ENCODE data around the gene C19orf38.
"Not testable (repeated sequence)": the region's sequence is repeated elsewhere in the genome, so short reads cannot be mapped to it uniquely, and the experiment has no call there.

The C19orf38 gene

DNA sequence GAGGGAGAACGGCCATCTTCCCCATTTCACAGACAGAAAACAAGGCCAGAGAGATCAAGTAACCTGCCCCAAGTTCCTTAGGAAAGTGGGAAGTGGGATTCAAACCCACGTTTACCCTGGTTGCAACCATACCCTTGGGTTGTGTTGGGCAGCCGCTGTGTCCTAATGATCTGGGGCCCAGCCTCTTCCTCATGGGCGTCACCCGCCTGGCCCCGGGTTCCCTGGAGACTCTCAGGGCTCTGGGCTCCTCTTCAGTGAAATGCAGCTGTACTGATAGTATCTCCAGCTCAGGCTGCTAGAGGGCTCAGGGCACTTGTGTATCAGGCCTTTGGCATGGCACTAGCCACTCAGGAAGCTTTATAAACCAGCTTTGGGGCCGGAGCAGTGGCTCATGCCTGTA, 22.0 kb upstream of the C19orf38 start:
- no peak for DNase-seq

DNA sequence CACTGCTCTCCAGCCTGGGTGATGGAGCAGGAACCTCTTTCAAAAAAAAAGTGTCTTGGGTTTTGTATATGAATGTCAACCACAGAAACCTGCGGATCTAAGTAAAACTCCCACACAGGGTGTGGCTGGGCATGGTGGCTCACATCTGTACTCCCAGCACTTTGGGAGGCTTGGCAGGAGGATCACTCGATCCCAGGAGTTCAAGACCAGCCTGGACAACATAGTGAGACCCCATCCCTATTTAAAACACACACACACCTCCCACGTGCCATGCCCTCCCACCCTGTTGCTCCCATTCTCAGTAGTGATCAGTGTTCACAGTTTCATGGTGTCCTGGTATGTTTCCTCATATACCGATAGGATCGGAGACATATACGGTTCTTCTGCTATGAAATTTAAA, 21.4 kb upstream of the C19orf38 start:
- DNase-seq = no peak

DNA sequence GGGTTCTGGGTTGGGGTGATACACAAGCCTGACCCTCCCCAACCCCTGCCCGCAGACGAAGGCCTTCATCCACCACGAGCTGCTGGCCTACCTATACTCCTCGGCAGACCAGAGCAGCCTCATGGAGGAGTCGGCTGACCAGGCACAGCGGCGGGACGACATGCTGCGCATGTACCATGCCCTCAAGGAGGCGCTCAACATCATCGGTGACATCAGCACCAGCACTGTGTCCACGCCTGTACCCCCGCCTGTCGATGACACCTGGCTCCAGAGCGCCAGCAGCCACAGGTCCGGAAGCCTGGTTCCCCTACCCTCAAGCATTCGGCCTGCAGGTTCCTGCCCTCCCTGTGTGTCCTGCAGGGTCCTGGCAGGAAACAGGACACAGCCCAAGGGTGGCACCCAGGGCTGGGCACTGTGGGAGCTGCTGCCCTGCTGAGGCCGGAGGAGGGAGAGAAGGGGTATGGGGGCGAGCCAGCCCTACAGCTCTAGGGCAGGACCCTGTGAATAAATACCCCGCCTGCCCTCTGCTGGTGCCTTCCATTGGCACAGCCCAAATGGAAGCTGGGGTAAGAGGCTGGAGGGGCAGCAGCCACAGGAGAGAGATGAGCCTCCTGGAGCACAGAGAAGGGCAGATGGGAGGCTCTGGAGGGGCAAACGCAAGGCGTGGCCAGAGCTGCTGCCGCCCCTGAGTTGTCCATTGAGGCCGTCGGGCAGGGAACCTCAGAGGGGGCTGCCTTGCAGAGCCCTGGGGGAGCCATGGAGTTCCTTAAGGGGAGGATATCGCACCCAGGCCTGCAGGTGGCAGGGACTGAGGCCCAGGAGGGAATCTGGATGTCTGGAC, 19.0 kb upstream of the C19orf38 start:
- no peak for DNase-seq

DNA sequence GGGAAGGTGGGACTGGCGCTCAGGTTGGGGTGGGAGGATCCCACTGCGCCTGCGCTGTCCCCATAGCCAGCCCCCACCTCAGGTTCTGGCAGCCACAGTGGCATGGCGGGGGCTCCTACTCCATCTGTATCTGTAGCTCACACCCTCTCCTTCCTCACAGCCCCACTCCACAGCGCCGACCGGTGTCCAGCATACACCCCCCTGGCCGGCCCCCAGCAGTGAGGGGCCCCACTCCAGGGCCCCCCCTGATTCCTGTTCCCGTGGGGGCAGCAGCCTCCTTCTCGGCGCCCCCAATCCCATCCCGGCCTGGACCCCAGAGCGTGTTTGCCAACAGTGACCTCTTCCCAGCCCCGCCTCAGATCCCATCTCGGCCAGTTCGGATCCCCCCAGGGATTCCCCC, 18.2 kb upstream of the C19orf38 start:
- DNase-seq = no peak

DNA sequence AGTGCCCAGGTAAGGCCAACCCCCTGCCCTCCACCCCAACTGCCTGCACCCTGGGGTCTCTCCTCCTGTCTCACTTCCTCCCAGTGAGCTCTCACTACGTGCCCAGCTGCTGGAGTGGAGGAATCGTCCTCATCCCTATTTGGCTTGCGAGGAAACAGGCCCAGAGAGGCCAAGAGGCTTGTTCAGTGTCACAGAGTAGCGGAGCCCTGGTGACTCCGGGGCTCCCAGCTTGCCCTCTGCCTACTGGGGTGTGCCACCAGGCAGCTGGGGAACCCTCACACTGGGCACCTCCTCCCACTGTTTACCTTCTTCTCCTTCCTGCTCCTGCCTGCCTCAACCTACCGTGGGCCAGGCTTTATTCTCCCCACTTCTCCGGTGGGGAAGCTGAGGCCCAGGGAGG, 17.8 kb upstream of the C19orf38 start:
- DNase-seq = no peak

DNA sequence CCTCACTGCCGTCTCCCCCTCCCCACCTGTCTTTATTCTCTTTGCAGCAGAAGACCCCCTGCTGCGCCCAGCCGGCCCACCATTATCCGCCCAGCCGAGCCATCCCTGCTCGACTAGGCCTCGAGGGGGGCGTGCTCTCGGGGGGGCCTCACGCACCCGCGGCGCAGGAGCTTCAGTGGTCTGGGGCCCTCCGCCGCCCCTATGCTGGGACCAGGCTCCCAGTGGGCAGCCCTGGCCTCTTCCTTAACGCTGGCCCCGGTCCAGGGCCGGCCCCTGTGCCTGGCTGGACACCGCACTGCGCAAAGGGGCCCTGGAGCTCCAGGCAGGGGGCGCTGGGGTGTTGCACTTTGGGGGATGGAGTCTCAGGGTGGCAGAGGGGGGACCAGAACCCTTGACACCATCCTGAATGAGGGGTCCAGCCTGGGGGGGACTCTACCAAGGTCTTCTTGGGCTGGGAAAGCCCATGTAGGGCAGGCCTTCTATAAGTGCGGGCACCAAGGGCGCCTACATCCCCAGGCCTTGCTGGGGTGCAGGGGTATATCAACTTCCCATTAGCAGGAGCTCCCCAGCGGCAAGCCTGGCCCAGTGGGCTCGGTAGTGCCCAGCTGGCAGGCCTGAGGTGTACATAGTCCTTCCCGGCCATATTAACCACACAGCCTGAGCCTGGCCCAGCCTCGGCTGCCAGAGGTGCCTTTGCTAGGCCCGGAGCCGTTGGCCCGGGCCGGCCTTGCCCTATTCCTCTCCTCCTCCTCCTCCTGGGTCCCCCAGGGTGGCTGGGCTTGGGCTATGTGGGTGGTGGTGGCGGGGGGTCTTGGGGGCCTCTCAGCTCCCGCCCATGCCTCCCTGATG, 17.1 kb upstream of the C19orf38 start:
- no peak for DNase-seq

DNA sequence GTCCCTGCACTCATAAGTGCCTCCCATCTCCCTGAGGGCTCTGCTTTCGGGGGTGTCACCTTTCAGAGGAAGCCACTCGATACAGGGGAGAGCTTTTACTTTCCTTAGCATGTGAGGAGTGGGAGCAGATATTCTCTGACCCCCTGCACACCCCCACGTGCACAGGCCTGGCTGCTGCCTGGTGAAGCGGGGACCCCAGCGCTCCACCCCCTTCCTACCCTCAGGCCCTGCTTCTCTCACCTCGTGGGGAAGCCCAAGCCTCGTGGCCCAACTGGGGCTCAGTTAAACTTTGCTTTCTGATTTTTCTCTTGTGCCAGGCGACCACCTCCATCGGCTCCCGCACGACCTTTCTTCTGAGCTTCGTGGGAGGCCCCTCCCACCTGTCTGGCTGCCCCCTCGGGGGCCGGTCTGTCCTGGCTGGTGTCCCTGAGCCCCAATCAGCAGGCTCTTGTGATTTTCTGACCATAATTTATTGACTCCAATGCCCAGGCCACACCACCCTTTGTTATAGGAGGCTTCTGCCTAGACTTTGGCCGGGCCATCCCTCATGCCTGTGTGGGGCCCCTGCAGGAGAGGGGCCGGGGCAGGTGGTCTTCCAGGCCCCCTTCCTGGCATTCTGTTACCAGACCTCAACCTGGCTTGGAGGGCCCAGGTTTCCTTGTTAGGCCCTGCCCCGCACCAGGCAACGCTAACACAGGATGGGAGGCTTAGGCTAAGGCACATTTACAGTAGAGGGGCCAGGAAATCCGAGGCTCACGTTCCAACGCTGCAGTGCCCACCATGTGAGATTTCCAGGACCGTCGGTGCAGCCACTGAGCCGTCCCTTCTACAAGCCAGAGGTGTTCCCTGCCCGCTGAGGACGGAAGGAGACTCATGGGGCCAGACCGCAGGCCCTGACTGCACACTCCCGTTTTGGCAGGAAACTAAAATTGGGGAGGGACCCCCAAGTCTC, 16.0 kb upstream of the C19orf38 start:
- no peak for DNase-seq

DNA sequence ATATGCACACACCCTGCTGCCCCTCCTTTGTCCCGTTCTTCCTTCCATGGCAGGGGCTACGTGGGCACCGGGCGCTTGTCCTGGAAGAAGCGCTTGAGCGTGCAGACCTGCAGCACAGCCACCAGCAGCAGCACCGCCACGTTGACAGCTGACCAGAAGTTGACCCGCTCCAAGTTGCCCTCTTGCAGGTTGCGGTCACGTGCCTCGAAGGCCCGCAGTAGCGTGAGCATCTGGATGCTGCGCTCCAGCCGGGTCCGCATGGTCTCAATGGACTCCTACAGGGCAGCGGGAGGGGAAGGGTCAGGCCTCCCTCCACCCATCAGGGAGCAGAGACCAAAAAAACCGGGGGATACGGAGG, 15.3 kb upstream of the C19orf38 start:
- DNase-seq = no peak

DNA sequence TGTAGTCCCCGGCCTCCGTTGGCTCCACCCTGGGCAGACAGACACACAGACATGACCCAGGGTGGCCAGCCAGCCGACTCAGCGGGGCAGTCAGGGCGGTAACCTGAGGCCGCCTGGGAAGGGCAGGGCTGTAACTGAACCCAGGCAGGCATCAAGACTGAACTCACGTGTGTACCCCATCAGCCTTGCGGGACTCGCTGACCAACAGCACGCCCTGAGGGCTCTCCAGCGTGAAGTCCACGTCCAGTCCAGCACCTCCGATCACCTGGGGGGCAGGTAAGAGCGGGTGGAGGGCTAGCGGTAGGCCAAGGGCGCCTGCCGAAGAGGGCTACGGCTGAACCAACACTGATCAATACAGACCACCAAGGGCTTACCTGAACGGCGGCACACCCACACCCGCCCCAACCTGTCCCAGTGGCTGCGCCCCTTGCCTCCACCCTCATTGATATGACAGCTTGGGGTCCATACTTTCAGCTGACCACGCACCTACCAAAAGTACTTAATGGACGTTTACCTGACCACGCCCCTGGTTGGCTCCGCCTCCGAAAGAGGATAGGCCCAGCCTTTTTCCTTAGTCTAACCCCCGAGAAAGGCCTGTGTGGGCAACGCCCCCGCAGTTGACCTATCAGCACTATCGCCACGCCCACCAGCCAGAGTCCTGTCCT, 13.0 kb upstream of the C19orf38 start:
- DNase-seq = no peak

DNA sequence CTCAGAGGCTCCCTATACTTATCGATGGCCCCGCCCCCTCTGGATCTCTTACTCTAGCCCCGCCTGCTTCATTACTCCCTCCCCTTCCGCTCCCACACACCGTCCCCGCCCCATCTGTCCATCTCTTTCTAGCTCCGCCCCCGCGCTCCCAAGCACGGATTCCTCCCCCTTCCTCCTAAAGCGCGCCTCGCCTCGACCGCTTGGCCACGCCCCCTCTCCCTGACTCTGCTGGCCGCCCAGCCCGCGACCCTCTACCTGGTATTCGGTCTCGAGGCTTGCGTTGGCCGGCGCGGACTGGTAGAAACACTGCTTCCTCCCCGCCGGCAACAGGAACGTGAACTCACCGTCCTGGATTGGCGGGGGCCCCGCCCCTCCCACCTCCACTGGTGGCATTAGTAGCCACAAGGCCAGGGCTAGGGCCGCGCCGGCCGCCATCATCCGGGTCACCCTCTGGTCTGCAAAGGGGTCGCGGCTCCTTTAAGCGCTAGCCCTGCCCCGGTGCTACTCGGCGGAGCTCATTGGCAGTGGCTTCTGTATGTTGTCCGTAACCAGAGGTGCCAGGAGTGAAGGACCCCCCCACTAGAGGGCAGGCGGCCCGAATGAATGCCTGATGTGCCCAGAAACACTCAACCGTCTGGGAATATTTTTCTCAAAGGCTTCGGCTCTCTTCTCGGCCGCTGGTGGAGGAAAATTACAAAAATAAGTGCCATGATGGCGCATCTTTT, 12.3 kb upstream of the C19orf38 start, which contains the start of gene TMED1:
Gene TMED1 (minus strand): TSS at position 459 of the 725 bp plus-strand sequence. CDS start 21 bp downstream, at position 438.
- DNase-seq = peak; percentile 100

DNA sequence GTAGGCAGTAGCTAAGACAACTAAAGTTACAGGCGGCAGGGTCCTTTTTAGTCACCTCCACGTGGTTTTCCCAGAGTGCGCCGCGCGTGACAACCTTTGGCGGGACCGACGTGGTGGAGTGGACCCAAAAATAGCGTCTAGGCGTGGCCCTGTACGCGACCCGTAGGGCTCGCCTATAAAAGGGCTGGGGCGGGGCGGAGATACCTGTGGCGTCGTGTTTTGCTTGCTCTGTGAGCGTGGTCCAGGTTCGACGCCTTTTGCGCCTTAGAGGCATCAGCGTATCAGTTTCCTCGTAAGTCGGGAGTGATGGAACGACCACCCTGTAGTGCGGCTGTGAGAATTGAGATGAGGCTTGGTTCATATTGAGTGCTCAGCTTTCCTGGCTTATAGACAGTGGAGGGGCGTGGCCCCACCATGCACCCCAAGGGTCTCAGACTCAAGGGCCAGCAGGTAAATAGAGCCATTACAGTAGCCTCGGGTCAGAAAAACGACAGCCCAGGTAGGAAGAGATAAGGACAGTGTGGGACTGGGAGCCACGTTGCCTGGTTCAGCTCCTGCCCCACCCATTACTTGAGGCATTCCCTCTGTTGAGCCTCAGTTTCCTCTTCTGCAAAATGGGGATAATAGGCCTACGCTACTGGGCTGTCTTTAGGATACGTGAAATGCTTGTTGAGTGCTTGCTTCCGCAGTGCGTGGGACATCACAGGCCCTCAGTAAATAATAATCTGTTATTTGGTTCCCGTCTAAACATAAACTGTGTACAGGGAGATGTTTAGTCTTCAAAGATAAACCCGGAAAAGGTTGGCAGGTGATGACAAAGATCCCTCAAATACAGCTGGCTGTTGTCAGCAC, 11.5 kb upstream of the C19orf38 start:
- peak; percentile 99 for DNase-seq

DNA sequence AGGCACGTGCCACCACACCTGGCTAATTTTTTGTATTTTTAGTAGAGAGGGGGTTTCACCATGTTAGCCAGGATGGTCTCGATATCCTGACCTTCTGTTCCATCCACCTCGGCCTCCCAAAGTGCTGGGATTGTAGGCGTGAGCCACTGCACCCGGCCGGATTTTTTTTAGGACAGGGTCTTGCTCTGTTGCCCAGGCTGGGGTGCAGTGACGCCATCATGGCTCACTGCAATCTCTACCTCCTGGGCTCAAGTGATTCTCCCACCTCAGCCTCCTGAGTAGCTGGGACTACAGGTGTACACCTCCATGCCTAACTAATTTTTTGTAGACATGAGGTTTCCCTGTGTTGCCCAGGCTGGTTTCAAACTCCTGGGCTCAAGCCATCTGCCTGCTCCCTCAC, 10.6 kb upstream of the C19orf38 start:
- DNase-seq = not testable (repeated sequence)

DNA sequence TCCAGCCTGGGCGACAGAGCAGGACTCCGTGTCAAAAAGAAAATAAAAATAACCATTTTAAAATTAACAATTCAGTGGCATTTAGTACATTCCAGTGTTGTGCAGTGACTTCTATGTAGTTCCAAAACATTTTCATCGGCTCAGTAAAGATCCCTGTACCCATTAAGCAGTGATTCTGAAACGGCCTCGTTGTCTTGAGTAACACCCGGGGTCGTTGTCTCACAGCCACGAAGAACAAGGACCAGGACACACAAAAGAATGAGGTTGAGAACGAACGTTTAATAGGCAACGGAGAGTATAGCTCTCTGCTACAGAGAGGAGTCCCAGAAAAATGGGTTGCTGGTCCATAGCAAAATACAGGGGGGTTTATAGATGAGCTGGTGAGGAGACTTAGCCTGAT, 9.8 kb upstream of the C19orf38 start:
- no peak for DNase-seq

DNA sequence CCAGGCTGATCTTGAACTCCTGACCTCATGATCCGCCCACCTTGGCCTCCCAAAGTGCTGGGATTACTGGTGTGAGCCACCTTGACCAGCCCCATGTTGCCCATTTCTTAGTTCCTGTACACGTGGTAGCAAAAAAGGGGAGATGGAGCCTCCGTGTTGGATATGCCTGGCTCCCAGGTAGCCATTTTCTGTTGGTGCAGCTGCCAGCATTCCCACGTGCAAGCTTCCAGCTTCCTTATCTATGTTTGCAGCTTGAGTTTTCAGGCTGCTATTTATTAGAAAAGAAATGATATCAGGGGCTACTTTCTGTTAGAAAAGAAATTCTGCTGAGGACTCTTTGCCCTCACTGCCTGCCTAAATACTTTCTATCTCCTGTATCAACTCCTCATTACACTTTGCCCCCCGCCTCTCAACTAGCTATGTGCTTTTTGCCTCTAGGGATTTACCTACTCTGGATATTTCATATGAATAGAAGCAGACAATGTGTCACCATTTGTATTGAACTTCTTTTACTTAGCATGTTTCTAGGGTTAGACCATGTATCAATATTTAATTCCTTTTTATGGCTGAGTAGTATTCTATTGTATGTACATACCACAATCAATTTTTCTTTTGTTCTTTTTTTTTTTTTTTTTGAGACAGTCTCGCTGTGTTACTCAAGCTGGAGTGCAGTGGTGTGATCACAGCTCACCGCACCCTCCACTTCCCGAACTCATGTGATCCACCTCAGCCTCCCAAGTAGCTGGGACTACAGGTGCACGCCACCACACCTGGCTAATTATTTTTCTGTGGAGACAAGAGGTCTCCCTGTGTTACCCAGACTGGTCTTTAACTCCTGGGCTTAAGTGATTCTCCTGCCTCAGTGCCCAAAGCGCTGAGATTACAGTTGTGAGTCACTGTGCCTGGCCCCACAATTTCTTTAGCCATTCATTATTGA, 8.8 kb upstream of the C19orf38 start:
- DNase-seq = no peak

DNA sequence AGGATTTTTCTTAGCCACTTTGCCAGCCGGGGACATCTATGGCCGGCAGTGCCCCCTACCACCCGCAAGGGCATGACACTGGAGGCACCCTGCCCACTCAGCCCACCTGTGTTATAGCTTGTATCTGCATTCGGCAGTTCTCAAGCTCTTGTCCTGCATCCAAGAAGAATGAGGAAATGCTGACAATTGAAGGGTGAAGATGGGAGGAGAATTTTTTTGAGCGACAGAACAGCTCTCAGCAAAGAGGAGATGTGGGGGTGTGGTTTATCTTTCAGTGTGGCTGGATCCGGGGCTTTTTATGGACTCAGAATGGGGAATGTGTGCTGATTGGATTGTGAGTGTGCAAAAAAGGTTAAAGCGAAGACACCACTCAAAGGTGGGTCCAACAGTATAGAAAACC, 5.4 kb upstream of the C19orf38 start:
- no peak for DNase-seq

DNA sequence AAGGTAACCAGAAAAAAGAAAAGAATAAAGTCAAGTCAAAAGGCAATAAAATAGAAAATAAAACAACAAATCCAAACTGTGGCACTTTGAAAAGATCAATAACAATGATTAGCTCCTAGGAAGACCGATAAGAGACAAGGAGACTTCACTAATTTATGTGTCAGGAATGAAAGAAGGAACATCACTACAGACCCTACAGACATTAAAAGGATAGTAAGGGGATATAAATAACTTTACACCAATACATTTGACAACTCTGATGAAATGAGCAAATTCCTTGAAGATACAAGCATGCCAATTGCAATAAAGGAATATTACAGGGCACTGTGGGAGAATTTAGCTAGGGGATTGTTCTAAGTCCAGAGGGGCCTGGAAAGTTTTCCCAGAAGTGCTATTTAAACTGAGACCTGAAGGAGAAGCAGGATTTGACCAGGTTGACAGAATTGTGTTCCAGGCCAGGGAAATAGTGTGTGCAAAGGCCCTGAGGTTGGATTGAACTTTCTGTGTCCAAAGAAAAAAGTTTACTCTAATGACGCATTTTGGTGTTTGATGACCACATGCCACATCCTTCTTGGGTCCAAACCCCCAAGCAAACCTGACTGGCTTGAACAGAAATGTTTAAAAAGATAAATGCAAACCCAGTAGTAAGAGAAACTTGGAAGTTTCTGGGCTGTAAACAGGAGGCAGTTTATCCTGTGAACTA, 1.6 kb upstream of the C19orf38 start:
- DNase-seq = no peak

DNA sequence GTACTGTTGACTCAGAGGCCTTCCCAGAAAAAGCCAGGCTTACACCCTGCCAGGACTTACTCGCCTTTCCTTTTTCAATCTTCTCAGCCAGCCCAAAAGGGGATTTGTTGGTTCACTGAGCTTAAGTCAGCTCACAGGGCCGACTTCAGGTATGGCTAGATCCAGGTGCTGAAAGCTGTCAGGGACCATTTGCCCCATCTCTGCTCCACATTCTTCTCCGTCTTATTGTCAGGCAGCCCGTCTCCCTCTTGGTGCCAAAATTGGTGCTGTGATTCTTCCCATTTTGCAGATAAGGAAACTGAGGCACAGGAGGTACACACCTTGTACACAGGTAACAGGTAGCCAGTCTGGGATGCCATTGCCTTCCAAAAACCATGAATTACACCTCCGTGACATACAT, 2.4 kb downstream of the C19orf38 start:
- no peak for DNase-seq

DNA sequence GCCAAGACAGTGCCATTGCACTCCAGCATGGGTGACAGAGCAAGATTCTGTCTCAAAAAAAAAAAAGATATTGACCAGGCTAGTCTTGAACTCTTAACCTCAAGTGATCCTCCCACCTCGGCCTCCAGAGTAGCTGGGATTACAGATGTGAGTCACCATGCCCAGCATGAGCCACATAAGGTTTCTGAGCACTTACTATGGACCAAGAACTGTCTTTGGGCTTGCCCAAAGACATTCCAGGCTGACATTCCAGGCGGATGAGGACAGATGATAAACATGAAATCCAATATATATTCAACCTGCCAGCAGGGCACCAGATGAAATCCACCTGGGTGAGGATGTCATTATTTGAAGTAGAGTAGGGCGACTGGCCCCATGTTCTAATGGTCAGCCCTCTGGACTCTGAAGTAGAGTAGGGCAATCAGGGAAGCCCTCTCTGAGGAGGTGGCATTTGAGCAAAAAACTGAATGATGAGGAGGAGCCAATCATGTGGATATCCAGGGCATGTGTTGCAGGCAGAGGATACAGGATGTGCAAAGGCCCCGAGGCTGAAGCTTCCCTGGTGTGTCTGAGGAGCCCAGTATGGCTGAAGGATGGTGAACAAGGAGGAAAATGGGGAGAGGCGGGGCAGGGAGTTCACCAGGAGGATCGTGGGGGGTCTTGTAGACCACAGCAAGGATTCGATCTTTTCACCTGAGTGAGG, 4.0 kb downstream of the C19orf38 start:
- DNase-seq = no peak
